Endothelial cell of umbilical vein (primary cell): Measurements from ENCODE around the gene CCDC167.

Experiments
- CTCF ChIP-seq, 2 donors: IDR thresholded peaks; 1 replicate in 1 of 2; 2 replicates in 1 of 2; pipeline ENCODE4 v1.5.1; 2011; ENCODE audit warnings: low read length in 2 of 2, mild to moderate bottlenecking in 2 of 2, moderate library complexity in 2 of 2, control low read depth in 1 of 2, inconsistent platforms in 1 of 2, low read depth in 1 of 2; ENCODE audit not compliant: insufficient read depth in 1 of 2; ENCODE audit errors: extremely low read depth in 1 of 2
- EZH2 ChIP-seq: IDR thresholded peaks from 2 replicates; pipeline ENCODE4 v1.6.1; 2012; ENCODE audit warnings: borderline replicate concordance, low read depth, mild to moderate bottlenecking, moderate library complexity, low read length, inconsistent platforms; ENCODE audit not compliant: severe bottlenecking
- GATA2 ChIP-seq: IDR thresholded peaks from 2 replicates; pipeline ENCODE4 v1.7.0; 2011; ENCODE audit warnings: low read depth, mild to moderate bottlenecking, moderate library complexity, mixed read lengths, low read length; ENCODE audit not compliant: insufficient read length, insufficient read depth
- MAX ChIP-seq: IDR thresholded peaks from 2 replicates; pipeline ENCODE4 v1.6.1; 2011; ENCODE audit not compliant: insufficient read depth, insufficient read length
- POLR2AphosphoS5 ChIP-seq: IDR thresholded peaks from 2 replicates; pipeline ENCODE4 v1.6.1; 2012; ENCODE audit warnings: low read depth, mild to moderate bottlenecking, control low read depth, low read length, moderate library complexity; ENCODE audit not compliant: insufficient read depth

- TF ChIP-seq CTCF (IDR thresholded peaks at IDR 0.05; ENCODE audit: extremely low read depth in 1 of 2, insufficient read depth in 1 of 2, low read depth in 1 of 2, low read length in 2 of 2): no peak
- no peak for TF ChIP-seq POLR2AphosphoS5
- no peak for TF ChIP-seq GATA2
- no peak for TF ChIP-seq EZH2
- no peak for TF ChIP-seq MAX
These were observed 12.3 kb upstream of the CCDC167 start for GRCh38 chr6:37511910-37512399.
